Neuron (in vitro differentiated cells): ENCODE data around the gene CDH12.

Experiments
- H2AFZ ChIP-seq: one replicate; pipeline ENCODE4 v1.6.1; 2013; ENCODE audit warnings: low read depth, mild to moderate bottlenecking, inconsistent platforms, low read length, moderate library complexity
- H3K27me3 ChIP-seq: one replicate; pipeline ENCODE4 v1.6.1; 2013; ENCODE audit warnings: low read length; ENCODE audit not compliant: insufficient read depth
- H3K36me3 ChIP-seq: one replicate; pipeline ENCODE4 v1.6.1; 2013; ENCODE audit warnings: low read length; ENCODE audit not compliant: insufficient read depth
- H3K4me1 ChIP-seq: one replicate; pipeline ENCODE4 v1.6.1; 2013; ENCODE audit warnings: low read length; ENCODE audit not compliant: insufficient read depth
- H3K4me3 ChIP-seq: 2 replicates; pipeline ENCODE4 v1.5.1; 2013; ENCODE audit warnings: mild to moderate bottlenecking, low read length, moderate library complexity
- H3K9me3 ChIP-seq: one replicate; pipeline ENCODE4 v1.6.1; 2013; ENCODE audit warnings: low read length

CDH12 gene

DNA sequence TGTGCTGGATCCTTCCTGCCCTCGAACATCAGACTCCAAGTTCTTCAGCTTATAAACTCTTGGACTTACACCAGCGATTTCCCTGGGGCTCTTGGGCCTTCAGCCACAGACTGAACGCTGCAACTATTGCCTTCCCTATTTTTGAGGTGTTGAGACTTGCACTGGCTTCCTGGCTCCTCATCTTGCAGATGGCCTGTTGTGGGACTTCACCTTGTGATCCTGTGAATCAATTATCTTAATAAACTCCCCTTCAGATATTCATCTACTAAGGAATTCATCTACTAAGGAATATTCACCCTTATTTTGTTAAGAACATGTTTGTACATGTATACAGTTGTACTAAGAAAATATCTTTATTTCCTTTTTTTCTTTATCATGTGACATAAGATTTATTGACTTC, 1079.7 kb downstream of the CDH12 start:
- Histone ChIP-seq H3K4me1 (no peaks in the 10 kb centered on the region), H3K27me3 (no peaks in the 10 kb centered on the region), H2AFZ (no peak overlapping the region), H3K4me3 (no peak overlapping the region), H3K36me3 (no peaks in the 10 kb centered on the region), H3K9me3 (no peaks in the 10 kb centered on the region)

- no peak overlapping the region for H3K4me3 ChIP-seq
- H2AFZ ChIP-seq: no peak overlapping the region
- H3K4me1 ChIP-seq: no peaks in the 10 kb centered on the region
- no peaks in the 10 kb centered on the region for H3K27me3 ChIP-seq
- no peaks in the 10 kb centered on the region for H3K36me3 ChIP-seq
- H3K9me3 ChIP-seq: no peaks in the 10 kb centered on the region
These were observed 1087.7 kb downstream of the CDH12 start for GRCh38 chr5:21765406-21765805.

- no peak overlapping the region for H3K4me3 ChIP-seq
- no peaks in the 10 kb centered on the region for H3K27me3 ChIP-seq
These were observed 1114.0 kb downstream of the CDH12 start for GRCh38 chr5:21739096-21739495.

DNA sequence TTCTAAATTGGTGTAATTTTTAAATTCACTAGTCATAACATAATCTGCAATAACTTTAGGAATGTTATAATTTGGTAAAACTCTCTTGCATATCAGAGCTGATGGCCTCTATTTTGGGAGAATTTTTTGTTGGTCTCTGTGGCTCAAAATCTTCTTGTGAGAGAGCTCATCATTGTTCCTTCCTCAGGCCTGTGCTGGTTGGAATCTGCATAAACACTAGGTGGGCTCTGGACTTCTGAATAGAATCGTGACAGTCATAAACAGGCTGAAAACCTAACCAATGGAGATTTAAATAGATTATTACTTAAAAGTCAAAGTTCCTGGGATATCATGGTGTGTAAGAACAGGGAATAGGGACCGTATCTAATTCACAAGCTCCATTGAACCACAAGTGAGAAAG, 1129.6 kb downstream of the CDH12 start:
- H3K4me1 ChIP-seq: no peaks in the 10 kb centered on the region
- no peaks in the 10 kb centered on the region for H3K36me3 ChIP-seq
- no peaks in the 10 kb centered on the region for H3K27me3 ChIP-seq
- no peak overlapping the region for H3K4me3 ChIP-seq
- H3K9me3 ChIP-seq: no peaks in the 10 kb centered on the region
- no peak overlapping the region for H2AFZ ChIP-seq

More at GRCh38 chr5:21739096-21739495, 1114.0 kb downstream of the CDH12 start:
- no peaks in the 10 kb centered on the region for H3K36me3 ChIP-seq
- H3K9me3 ChIP-seq: no peaks in the 10 kb centered on the region
- H2AFZ ChIP-seq: no peak overlapping the region
- H3K4me1 ChIP-seq: no peaks in the 10 kb centered on the region

DNA sequence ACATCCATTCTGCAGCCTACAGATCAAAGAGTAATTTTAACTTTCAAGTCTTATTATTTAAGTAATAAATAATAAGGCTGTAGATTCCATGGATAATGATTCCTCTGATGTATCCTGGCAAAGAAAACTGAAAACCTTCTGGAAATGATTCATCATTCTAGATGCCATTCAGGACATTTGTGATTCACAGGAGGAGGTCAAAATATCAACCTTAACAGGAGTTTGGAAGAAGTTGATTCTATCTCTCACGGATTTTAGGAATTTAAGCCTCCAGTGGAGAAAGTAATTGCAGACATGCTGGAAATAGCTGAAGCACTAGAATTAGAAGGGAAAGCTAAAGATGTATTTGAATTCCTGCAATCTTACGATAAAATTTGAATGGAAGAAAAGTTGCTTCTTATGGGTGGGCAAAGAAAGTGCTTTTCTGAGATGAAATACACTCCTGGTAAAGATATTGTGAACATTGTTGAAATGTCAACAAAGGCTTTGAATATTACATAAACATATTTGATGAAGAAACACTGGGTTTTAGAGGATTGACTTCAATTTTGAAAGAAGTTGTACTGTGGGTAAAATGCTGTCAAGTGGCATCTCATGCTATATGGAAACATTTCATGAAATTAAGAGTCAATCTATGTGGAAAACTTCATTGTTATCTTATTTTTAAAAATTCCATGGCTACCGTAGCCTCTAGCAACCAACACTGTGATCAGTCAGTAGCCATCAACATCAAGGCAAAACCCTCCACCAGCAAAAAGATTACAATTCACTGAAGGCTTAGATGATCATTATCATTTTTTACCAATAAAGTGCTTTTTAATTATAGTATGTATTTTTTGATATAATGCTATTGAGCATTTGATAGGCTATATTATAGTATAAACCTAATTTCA, 1141.0 kb downstream of the CDH12 start:
- Histone ChIP-seq H3K4me1 (no peaks in the 10 kb centered on the region), H3K4me3 (no peak overlapping the region), H2AFZ (no peak overlapping the region), H3K36me3 (no peaks in the 10 kb centered on the region), H3K27me3 (no peaks in the 10 kb centered on the region), H3K9me3 (no peaks in the 10 kb centered on the region)

DNA sequence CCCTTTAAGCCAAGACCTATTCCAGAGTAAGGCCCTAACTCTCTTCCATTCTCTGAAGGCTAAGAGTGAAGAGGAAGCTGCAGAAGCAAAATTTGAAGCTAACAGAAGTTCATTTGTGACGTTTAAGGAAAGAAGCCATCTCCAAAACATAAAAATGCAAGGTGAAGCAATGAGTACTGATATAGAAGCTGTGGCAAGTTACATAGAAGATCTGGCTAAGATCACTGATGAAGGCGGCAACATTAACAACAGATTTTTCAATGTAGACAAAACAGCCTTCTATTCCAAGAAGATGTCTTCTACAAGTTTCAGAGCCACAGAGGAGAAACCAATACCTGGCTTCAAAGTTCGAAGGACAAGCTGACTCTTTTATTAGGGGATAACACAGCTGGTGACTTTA, 1143.4 kb downstream of the CDH12 start:
- H3K9me3 ChIP-seq: no peaks in the 10 kb centered on the region
- no peaks in the 10 kb centered on the region for H3K36me3 ChIP-seq
- H3K4me3 ChIP-seq: no peak overlapping the region
- no peaks in the 10 kb centered on the region for H3K4me1 ChIP-seq
- H2AFZ ChIP-seq: no peak overlapping the region
- no peaks in the 10 kb centered on the region for H3K27me3 ChIP-seq

GRCh38 chr5:21704974-21705668, 1148.0 kb downstream of the CDH12 start:
- Histone ChIP-seq H3K36me3 (no peaks in the 10 kb centered on the region), H3K9me3 (no peaks in the 10 kb centered on the region), H3K4me3 (no peak overlapping the region), H3K4me1 (no peaks in the 10 kb centered on the region), H2AFZ (no peak overlapping the region), H3K27me3 (no peaks in the 10 kb centered on the region)

DNA sequence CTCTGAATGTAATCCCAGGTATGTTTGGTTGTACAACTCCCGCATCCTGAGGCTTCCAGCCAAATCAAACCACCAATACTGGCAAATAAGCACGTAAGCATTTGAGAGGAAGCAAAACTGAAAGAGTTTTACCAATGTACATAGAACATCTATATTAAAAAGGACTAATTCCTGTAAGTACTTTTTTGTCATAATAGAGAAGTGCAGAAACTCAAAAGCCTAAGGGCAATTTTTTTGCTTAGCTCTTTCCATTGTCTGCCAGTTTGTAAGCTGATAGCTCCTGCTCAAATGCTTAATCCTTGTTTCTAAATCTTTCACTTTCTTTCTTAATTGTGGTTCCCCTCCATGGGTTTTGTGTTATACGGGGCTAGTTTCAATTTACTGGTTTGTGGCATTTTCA, 1151.8 kb downstream of the CDH12 start:
- Histone ChIP-seq H3K9me3 (no peaks in the 10 kb centered on the region), H3K4me1 (no peaks in the 10 kb centered on the region), H2AFZ (no peak overlapping the region), H3K36me3 (no peaks in the 10 kb centered on the region), H3K27me3 (no peaks in the 10 kb centered on the region), H3K4me3 (no peak overlapping the region)
